Fibroblast of mammary gland (primary cell): ENCODE measurements around the gene OR2A25.

ENCODE experiments used
- DNase-seq: peaks from one replicate; pipeline ENCODE4 v3.0.0-alpha.2; 2010; ENCODE audit warnings: low read depth
- H3K4me3 ChIP-seq: 2 replicates; pipeline ENCODE4 v1.5.1; 2011; ENCODE audit warnings: low read depth, mild to moderate bottlenecking, low read length, moderate library complexity; ENCODE audit not compliant: control insufficient read depth
- CTCF ChIP-seq: conservative IDR thresholded peaks from 2 replicates; pipeline ENCODE4 v1.5.1; 2011; ENCODE audit warnings: low read depth, low read length, inconsistent platforms; ENCODE audit not compliant: control insufficient read depth, insufficient read depth

Gene OR2A25

GRCh38 chr7:144113651-144114050, 44.0 kb downstream of the OR2A25 start:
- H3K4me3 ChIP-seq: no peak overlapping the region
- no peak for TF ChIP-seq CTCF
- DNase-seq: no peak

- no peak for DNase-seq
- H3K4me3 ChIP-seq: no peak overlapping the region
- TF ChIP-seq CTCF: no peak
These were observed 48.7 kb downstream of the OR2A25 start for GRCh38 chr7:144118341-144118740.

GRCh38 chr7:144122876-144123275, 53.3 kb downstream of the OR2A25 start, which contains the start of gene OR2A14:
OR2A14 (plus strand) TSS chr7:144123176; CDS start chr7:144129113, 5,937 bp downstream.
- no peak for DNase-seq
- TF ChIP-seq CTCF: no peak
- no peak within 1 kb of the TSS for H3K4me3 ChIP-seq
